Measurements from ENCODE around the gene PAAF1.
"Not testable (repeated sequence)": the region's sequence is repeated elsewhere in the genome, so short reads cannot be mapped to it uniquely, and the experiment has no call there.

Gene PAAF1, protein sequence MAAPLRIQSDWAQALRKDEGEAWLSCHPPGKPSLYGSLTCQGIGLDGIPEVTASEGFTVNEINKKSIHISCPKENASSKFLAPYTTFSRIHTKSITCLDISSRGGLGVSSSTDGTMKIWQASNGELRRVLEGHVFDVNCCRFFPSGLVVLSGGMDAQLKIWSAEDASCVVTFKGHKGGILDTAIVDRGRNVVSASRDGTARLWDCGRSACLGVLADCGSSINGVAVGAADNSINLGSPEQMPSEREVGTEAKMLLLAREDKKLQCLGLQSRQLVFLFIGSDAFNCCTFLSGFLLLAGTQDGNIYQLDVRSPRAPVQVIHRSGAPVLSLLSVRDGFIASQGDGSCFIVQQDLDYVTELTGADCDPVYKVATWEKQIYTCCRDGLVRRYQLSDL

DNA sequence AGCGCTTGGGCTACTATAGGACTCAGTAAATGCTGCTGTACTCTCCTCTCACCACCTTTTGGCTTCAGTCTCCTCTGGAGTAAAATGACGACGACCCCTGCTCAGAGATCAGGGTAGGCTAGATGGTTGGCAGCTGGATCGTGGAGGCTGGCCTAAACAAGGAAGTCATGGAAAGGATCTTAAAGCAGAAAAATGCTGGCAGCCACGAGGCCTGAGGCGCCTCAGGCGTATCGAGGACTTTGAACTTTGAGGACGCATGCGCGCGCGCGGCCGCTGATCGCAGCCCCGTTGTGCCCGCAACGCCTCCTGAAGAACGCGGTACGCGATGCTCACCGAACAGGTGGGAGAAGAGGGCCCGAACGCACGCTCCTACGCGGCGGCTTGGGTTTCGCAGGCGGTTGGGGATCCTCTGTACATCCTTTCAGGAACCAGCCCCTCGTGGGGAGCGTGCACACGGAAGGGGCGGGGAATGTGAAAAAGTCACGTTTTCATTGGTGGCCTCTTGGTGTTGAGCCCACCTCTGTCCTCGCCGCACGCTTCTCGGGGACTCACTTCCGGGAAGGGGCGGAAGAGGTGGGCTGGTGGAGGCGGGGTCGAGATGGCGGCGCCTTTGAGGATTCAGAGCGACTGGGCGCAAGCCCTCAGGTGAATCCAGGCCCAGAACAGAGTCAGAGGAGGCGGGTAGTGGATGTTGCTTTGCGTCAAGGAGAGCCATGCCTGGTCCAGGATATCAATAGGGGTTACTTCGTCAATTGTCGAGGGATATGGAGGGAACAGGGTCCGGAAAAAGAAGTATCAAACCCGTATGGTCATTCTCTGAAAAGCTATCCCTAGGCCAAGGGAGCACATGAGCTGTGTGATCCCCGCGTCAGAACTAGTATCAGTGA lies at the start of gene PAAF1, which contains the start of gene COA4:
PAAF1 (plus strand) TSS at position 576 of the 887 bp plus-strand sequence; CDS start at position 599, 23 bp downstream.
COA4 (minus strand) TSS at position 423 of the 887 bp plus-strand sequence. CDS start 3,468 bp downstream, outside the sequence.
- DNase-seq (ENCODE audit: low spot score) = peak; percentile 97

DNA sequence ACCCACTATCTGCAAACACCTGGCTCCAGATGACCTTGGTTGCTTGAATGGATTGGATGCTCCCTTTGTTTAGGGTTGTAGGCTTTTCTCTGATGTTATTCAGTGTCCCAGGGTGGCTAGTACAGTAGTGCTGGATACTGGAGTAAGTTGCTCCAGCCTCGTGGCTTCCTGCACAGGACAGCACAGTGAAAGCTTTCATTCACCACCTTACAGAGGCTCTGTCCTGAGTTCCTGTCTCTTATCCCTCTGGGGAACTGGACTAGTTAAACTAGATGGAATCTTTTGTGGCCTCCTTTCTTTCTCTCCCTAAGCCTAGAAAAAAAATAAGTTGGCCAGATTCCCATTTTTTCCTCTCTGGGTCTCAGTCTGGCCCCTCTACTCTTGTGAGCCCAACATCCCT lies 46.5 kb upstream of the PAAF1 start:
- DNase-seq (ENCODE audit: low spot score) = no peak

DNA sequence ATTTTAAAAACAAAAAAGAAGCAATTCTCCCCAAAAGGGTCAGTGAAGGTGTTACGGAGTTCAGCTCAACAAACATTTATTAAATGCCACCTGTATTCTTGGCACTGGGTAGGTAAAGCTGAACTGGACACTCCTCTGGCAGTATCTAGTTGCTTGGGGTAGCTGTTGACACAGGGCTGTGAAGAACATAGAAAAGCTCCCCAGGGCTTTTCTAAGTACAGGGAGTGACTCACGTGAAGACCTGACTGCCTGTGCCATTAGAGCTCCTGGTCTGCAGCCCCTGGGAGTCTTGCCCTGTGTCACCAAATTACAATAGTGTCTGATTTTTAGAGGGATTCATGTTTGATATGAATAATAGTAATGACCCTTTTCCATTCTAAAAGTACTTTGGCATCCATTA lies 43.7 kb upstream of the PAAF1 start:
- DNase-seq (ENCODE audit: low spot score) = no peak

DNA sequence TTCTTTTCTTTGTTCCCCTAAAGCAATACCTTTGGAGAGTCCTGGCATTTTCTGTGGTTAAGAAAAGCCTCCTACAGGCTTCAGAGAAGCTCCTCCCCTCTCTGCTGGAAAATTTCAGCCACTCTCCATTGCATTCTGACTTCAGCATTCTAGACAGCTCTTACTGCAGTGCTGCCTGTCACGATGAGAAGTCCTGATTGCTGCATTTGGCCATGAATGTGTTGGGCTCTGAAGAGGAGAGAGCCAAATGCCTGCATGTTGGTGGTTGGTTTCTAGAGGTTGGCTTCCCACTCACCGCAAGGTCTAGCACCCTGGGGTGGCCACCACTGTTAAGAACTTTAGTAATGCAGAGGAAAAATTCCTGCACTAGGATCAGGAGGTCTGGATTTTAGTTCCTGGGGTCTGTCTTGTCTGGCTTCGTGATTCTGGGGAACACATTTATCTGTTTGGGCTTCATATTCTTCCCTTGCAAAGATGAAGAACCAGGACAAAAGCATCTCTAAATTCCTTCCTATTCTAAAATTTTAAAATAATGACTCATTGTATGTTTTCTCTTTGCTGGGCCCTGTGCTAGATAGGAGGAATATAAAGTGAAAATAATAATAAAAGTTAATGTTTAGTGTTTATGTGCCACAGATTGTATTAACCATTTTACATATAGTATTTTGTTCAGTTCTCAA lies 38.2 kb upstream of the PAAF1 start:
- no peak for DNase-seq (ENCODE audit: low spot score)

DNA sequence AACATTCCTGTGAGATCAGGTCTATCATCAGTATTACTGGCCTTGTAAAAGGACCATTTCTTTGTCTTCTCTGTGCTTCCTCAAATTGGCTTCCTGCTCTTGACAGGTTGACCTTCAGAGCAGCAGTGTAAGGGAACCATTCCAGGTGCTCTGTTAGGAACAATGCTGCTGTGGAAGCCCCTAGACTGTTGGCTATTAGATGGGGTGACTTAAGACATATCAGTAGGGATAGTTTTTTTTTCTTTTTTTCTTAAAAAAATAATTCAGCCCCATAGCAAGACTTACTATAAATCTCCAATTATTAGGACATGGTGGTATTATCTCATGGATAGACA lies 37.7 kb upstream of the PAAF1 start:
- no peak for DNase-seq (ENCODE audit: low spot score)

DNA sequence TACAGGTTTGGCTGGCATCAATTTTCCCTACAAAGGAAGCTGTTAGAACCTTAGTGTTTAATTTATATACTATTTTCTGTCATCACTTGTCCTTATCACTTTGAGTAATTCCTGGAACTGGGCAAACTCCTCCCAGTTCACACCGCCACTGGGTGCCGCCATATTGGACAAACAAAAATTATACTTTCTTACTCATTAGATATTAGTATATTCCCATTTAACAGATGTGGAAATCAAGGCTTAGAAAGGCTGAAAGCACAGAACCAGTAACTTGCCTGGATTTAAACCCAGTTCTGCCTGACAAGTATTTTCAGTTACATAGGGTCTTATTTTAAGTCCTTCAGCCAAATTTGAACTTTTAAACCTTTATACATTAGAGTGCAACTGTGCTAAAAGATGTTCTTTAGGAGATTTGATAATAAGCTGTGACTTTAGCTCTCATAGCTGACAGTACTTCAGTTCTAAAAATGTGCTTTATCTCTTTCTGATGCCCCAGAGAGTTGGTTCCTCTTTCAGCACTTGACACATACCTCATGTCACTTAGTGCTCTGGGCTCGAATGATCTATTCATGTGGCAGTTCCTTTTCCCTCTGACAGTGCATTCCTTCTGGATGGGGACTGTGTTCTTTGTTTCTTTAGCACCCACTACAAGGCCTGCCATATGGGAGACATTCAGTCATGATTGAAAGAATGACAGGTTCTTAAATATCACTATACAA lies 25.6 kb upstream of the PAAF1 start:
- DNase-seq (ENCODE audit: low spot score) = no peak

DNA sequence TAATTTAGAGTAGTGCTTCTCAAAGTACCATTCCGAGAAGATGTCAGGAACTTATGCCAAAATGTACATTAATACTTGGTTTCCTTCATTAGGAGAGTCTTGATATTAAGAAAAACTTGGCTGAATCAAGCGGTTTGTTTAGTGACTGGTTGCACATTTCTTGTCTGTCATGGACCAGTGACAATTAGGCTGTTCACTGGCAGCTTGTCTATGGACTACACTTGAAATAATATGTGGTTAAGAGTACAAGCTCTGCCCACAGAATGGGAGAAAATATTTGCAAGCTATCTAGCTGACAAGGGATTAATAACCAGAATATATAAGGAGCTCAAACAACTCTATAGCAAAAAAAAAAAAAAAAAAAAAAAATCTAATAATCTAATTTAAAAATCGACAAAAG lies 24.8 kb upstream of the PAAF1 start:
- no peak for DNase-seq (ENCODE audit: low spot score)

DNA sequence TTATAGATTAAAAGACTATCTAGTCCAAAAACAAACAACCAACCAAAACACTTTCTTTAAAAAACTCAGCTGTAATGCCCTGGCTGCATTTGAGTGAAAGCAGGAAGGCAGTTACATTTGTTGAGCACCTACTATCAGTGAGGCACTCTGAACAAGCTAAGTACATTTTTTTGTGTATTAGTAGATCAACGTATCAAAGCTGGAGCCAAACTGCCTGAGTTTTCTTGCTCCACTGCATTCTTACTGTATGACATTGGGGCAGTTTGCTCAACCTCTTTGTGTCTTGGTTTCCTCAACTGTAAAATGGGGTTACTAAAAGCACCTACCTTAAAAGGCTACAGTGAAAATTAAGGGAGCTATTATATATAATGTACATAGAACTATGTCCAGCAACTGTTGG lies 22.1 kb upstream of the PAAF1 start:
- DNase-seq (ENCODE audit: low spot score) = no peak

DNA sequence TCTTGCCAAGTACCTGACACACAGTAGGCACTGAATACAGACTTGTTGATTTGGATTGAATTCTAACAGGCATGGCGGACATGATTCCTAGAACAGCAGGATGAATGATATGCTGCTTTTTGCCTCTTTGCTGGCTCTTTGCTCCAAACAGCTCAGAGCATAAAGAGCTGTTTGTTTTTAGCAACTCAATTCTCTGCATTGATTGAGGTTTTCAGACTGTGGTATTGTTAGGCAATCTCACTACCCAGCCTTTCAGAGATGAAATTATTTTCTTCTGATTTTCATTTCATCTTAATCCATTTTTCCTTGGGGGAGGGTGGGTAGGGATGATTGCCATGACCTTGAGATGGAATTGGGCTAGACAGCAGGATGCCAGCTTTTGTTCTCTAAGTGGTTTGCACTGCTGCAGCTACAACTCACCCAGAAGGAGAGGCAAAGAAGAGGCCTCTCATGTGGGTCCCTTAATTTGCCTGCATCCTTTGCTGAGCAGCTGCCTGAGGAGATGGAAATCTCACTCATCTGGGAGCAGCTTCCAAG lies 20.7 kb upstream of the PAAF1 start:
- DNase-seq (ENCODE audit: low spot score) = no peak

DNA sequence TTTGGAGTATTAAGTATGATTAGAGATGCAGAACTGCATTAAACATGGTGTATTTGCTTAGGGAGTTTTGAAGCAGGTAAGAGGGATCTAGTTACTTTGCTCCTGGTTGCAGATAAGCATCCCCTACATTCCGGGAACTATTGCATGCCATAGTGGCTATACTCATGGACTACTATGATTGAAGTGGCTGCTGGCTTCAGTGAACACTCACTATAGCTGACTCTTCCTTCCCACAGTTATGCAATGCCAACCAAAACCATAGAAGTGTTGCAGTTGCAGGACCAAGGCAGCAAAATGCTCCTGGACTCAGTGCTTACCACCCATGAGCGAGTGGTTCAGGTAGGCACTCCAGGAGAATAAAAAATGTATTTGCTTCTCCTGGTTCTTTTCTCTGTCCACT lies 17.1 kb upstream of the PAAF1 start:
- DNase-seq (ENCODE audit: low spot score) = no peak

DNA sequence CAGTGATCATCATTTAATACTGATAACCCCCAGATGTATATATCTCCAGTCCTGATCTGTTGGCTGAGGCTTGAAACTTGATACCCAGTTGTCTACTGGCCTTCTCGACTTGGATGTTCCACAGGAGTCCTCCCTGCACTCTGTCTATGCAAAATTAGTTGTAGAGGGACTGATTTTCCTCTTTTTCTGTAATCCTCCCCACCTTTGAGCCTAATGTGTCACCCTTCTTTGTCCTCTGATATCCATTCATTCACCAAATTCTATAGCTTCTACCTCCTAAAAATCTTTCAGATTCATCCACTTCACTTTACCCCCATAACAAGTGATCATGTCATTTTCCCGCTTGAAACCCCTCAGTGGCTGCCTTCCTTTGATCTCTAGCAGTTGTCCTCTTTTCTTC lies 16.6 kb upstream of the PAAF1 start:
- no peak for DNase-seq (ENCODE audit: low spot score)

DNA sequence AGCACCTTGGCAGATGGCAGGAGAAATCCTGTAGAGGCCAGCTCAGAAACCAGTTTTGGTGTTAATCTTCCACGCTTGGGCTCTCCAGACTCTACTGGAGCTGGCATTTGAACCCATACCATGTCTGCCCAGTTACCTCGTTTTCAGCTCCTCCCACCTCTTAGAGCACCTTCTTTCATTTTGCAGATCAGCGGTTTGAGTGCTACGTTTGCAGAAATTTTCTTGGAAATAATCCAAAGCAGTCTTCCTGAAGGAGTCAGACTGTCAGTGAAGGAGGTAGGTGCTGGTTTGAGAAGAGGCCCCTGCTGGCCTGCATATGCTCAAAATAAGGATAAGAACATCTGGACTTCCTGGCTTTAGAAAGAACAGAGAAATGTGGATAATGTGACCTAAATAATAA lies 13.8 kb upstream of the PAAF1 start:
- DNase-seq (ENCODE audit: low spot score) = no peak

DNA sequence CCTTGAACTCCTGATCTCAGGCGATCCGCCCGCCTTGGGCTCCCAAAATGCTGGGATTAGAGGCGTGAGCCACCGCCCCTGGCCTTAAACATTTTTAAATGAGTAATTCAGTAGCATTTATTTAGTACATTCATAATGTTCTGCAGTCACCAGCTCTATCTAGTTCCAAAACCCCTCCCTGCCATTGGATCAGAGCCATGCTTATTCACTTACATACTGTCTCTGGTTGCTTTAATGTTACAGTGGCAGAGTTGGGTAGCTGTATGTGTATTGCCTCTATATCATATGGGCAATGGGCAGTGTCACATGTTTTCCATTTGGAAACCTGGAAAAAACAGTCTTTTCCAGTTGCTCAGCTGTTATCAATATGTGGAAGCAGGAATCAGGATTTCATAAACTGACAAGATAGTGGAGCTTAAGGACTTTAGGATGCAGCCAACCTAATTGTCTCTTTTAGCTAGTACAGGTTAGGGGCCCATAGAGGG lies 10.7 kb upstream of the PAAF1 start:
- no peak for DNase-seq (ENCODE audit: low spot score)

DNA sequence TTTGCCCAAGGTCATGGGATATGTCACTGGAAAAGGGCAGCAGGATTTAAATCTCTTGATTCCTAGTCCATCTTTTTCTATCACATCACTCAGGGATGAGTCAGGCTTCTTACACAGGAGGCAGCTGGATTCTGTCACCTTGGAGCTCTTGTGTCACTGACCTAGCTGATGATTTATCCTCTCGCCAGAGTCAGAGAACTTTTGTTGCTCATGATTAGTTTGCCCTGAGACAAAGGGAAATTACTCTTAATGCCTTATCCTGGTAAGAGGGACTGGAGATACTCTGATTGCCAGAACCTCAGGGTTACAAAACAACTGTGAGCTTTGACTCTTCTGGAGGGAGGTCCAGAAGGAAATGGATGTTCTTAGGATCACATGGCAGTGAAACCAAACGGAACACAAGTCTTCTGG lies 10.2 kb upstream of the PAAF1 start:
- DNase-seq (ENCODE audit: low spot score) = peak; percentile 85

DNA sequence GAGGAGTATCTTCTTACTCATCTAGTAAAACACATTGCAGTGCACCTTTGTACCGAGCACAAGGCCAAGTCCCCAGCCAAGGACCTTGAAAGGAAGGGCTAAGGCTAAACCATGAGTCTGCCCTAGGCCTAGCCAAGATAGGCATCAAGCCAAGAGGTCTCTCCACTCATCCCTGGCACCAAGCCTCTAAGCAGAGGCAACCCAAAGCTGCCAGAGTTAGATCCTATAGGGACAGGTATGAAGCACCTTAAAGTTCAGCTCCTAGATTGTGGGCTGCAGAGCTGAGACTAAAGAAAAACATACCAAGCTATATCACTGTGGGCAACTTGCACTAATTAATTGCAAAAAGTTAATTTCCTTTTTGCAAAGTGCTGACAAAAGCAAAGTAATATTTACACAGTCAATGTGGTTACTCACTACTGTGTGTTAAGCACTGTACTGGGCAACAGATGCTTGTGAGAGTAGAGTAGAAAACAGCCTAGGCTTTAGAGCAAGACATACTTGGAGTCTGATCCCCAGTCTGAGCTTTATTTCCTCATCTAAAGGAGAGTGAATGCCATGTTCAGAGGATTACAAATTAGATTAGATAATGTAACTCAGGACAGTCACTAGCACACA lies 7.4 kb upstream of the PAAF1 start:
- no peak for DNase-seq (ENCODE audit: low spot score)

DNA sequence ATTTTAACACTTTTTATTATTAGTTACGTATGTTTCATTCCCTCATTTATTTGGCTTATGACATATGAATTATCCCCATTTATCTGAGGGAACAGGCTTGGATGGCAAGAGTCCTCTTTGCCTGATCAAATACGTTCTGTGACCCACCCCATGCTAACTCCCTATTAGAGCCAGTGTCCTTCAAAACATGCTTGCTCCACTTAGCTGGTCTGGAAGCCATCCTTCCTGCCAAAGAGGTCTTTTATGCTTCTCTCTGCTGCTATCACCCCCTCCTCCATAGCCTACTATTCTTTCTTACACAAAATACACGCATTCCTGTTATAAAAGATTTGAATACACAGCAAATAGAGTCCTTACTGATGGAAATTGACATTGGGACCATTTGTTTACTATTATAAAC lies 6.5 kb upstream of the PAAF1 start:
- no peak for DNase-seq (ENCODE audit: low spot score)

DNA sequence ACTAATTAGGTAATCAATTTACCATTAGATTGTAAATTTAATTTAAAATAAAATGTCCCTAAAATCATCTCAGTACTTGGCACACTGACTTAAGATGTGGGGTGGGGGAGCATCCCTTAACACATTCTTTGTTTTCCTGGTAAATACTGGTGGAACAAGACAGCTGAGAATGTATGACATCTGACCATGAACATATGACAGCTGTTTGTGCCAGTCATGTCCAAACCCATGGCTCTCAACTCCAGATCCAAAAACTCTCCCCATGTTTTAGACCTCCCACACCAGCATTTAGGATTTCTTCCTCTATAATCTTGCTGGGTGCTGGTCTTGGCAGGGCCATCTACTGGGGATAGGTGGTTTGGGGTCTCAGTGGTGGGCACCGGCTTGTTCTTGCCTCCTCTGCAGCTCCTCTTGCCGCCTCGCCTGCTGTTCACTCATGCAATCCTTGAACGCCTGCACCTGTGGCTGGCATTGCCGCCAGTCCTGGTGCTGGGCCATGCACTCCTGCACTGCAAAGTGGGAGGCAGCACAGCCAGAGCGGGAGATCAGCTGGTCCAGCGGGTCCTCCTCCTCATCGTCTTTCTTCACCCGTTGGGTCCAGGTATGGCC lies 3.9 kb upstream of the PAAF1 start:
- no peak for DNase-seq (ENCODE audit: low spot score)

DNA sequence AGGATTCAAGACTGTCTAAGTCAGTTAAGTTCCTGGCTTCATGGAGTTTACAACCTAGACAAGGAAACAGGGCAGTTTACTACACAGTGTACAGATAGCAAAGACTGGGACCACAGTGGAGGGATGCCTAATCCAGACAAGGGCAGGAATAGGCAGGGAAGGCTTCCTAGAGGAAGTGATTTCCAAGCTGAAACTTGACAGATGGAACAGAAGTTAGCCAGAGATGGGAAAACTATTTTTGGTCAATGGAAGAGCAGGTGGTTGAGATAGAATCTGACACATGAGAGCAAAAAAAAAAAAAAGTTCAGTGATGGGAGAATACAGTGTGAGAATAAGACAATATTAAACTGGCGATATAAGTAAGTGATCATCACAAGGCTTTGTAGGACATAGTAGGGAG lies 1.4 kb upstream of the PAAF1 start:
- DNase-seq (ENCODE audit: low spot score) = no peak

DNA sequence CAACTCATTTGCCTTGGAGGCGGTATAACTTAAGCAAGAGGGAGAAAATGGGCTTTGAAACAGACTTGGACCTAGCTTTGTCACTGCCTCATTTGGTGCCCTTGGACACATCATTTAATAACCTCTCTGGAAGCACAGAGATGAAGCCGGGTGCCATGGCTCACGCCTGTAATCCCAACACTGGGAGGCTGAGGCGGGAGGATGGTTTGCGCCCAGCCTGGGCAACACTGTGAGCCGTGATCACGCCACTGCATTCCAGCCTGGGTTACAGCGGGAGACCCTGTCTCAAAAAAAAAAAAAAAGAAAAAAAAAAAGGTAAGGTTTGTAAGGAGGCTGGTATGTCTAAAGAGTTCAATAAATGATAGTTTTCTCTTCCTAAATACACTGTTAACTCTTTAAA lies 959 bp upstream of the PAAF1 start:
- peak; percentile 11 for DNase-seq (ENCODE audit: low spot score)

DNA sequence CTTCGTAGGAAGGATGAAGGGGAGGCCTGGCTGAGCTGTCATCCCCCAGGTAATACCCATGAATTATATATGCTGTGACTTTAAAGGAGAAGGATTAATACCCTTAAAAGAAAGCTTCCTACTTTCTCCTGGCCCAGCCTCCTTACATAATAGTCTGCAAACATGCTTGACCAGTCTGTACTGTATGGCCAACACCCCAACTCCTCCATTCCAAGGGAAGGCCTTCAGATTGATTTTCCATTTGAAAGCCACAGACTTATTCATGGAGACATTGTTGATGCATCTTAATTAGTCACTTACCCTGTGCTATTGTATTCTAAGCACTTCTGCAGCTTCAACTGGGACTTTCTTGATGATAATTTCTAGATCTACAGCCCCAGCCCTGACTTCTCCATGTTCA lies 2.0 kb downstream of the PAAF1 start:
- DNase-seq (ENCODE audit: low spot score) = no peak

DNA sequence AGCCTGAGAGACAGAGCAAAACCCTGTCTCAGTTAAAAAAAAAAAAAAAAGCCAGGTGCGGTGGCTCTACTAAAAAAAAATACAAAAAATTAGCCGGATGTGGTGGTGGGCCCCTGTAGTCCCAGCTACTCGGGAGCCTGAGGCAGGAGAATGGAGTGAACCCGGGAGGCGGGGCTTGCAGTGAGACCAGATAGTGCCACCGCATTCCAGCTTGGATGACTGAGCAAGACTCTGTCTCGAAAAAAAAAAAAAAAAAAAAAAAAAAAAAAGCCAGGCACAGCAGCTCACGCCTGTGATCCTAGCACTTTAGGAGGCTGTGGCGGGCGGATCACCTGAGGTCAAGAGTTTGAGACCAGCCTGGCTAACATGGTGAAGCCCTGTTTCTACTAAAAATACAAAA lies 3.6 kb downstream of the PAAF1 start:
- DNase-seq (ENCODE audit: low spot score) = not testable (repeated sequence)

Measured in kidney capillary endothelial cell (primary cell).